ENCODE measurements around the gene UIMC1. TPM values are rescaled to one million over a fixed set of nuclear protein-coding genes. Genes with fewer than 3 reads are reported as not detected.

Gene UIMC1
- total and polyA plus RNA-seq, 2 experiments from 2014 or later: 12.6 to 28.2 TPM

GRCh38 chr5:176901260-176902101, 105.1 kb downstream of the UIMC1 start:
- Histone ChIP-seq H3K36me3 (replicated peaks; ENCODE audit: insufficient read depth, low read depth) (peaks cover 2% of the 10 kb centered on the region), H3K27me3 (no peaks in the 10 kb centered on the region), H3K4me3 (no peak overlapping the region), H3K4me2 (no peak overlapping the region), H3K79me2 (no peaks in the 10 kb centered on the region), H4K20me1 (ENCODE audit: insufficient read depth, poor library complexity, severe bottlenecking) (no peaks in the 10 kb centered on the region), H3K9me3 (ENCODE audit: low read depth) (no peaks in the 10 kb centered on the region), H3K4me1 (ENCODE audit: insufficient read depth) (no peaks in the 10 kb centered on the region), H3K9me2 (replicated peaks; ENCODE audit: insufficient read depth) (no peaks in the 10 kb centered on the region), H2AFZ (no peak overlapping the region), H3K27ac (no peak overlapping the region)
- no peak for DNase-seq (ENCODE audit: low spot score)
- 94% methylated on average over 12 of the region's 12 CpGs for WGBS (ENCODE audit: low lambda C conversion rate, missing lambda C conversion rate)
- TF ChIP-seq CTCF (IDR thresholded peaks at IDR 0.05; ENCODE audit: poor library complexity) (no peak), EZH2phosphoT487 (IDR thresholded peaks at IDR 0.05; ENCODE audit: low read depth, severe bottlenecking, unreplicated experiment) (no peak), EZH2 (IDR thresholded peaks at IDR 0.05; ENCODE audit: borderline replicate concordance) (no peak)

GRCh38 chr5:176900780-176901204, 105.8 kb downstream of the UIMC1 start:
- H3K4me2 ChIP-seq: no peak overlapping the region
- no peaks in the 10 kb centered on the region for H3K79me2 ChIP-seq
- no peak for DNase-seq (ENCODE audit: low spot score)
- H3K9me3 ChIP-seq (ENCODE audit: low read depth): no peaks in the 10 kb centered on the region
- no peak overlapping the region for H3K27ac ChIP-seq
- H3K36me3 ChIP-seq (replicated peaks; ENCODE audit: insufficient read depth, low read depth): peaks cover 2% of the 10 kb centered on the region
- TF ChIP-seq CTCF (IDR thresholded peaks at IDR 0.05; ENCODE audit: poor library complexity): no peak
- TF ChIP-seq EZH2 (IDR thresholded peaks at IDR 0.05; ENCODE audit: borderline replicate concordance): no peak
- no peak for TF ChIP-seq EZH2phosphoT487 (IDR thresholded peaks at IDR 0.05; ENCODE audit: low read depth, severe bottlenecking, unreplicated experiment)
- H3K9me2 ChIP-seq (replicated peaks; ENCODE audit: insufficient read depth): no peaks in the 10 kb centered on the region
- no peak overlapping the region for H2AFZ ChIP-seq
- H3K27me3 ChIP-seq: no peaks in the 10 kb centered on the region
- H4K20me1 ChIP-seq (ENCODE audit: insufficient read depth, poor library complexity, severe bottlenecking): no peaks in the 10 kb centered on the region
- WGBS (ENCODE audit: low lambda C conversion rate, missing lambda C conversion rate): 91% methylated on average over 7 of the region's 7 CpGs
- H3K4me3 ChIP-seq: no peak overlapping the region
- no peaks in the 10 kb centered on the region for H3K4me1 ChIP-seq (ENCODE audit: insufficient read depth)

- H3K4me2 ChIP-seq: no peak overlapping the region
- no peaks in the 10 kb centered on the region for H3K4me1 ChIP-seq (ENCODE audit: insufficient read depth)
- no peaks in the 10 kb centered on the region for H3K9me3 ChIP-seq (ENCODE audit: low read depth)
- no peaks in the 10 kb centered on the region for H3K9me2 ChIP-seq (replicated peaks; ENCODE audit: insufficient read depth)
- 94% methylated on average over 4 of the region's 4 CpGs for WGBS (ENCODE audit: low lambda C conversion rate, missing lambda C conversion rate)
- no peak overlapping the region for H3K27ac ChIP-seq
- no peak overlapping the region for H3K4me3 ChIP-seq
- peaks cover 2% of the 10 kb centered on the region for H3K36me3 ChIP-seq (replicated peaks; ENCODE audit: insufficient read depth, low read depth)
- H3K79me2 ChIP-seq: no peaks in the 10 kb centered on the region
- no peaks in the 10 kb centered on the region for H4K20me1 ChIP-seq (ENCODE audit: insufficient read depth, poor library complexity, severe bottlenecking)
- no peak for TF ChIP-seq EZH2 (IDR thresholded peaks at IDR 0.05; ENCODE audit: borderline replicate concordance)
- TF ChIP-seq CTCF (IDR thresholded peaks at IDR 0.05; ENCODE audit: poor library complexity): no peak
- no peak for TF ChIP-seq EZH2phosphoT487 (IDR thresholded peaks at IDR 0.05; ENCODE audit: low read depth, severe bottlenecking, unreplicated experiment)
- no peak overlapping the region for H2AFZ ChIP-seq
- DNase-seq (ENCODE audit: low spot score): no peak
- H3K27me3 ChIP-seq: no peaks in the 10 kb centered on the region
Measured at GRCh38 chr5:176899946-176900779, 106.4 kb downstream of the UIMC1 start.
